HG03469 (cell line): ENCODE results near the gene UTP4.
"Not testable (repeated sequence)": the region's sequence is repeated elsewhere in the genome, so short reads cannot be mapped to it uniquely, and the experiment has no call there.

ENCODE experiments used
- ATAC-seq: cut with Tn5 transposase; IDR thresholded peaks from one replicate; pipeline ENCODE4 v1.9.1; 2021; ENCODE audit warnings: mild to moderate bottlenecking, moderate library complexity, moderate number of reproducible peaks; ENCODE audit not compliant: unreplicated experiment

Gene UTP4

DNA sequence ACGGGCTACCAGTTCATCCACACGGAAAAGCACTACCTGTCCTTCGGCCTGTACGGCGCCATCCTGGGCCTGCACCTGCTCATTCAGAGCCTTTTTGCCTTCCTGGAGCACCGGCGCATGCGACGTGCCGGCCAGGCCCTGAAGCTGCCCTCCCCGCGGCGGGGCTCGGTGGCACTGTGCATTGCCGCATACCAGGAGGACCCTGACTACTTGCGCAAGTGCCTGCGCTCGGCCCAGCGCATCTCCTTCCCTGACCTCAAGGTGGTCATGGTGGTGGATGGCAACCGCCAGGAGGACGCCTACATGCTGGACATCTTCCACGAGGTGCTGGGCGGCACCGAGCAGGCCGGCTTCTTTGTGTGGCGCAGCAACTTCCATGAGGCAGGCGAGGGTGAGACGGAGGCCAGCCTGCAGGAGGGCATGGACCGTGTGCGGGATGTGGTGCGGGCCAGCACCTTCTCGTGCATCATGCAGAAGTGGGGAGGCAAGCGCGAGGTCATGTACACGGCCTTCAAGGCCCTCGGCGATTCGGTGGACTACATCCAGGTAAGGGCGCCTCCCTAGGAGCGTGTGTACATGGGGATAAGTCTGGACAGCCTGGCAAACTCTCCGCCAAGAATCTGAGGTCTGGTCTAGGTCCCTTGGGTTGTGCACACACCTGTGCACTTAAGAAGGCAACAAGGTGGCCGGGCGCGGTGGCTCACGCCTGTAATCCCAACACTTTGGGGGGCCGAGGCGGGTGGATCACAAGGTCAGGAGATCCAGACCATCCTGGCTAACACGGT, 22.8 kb upstream of the UTP4 start:
- ATAC-seq, result no peak

DNA sequence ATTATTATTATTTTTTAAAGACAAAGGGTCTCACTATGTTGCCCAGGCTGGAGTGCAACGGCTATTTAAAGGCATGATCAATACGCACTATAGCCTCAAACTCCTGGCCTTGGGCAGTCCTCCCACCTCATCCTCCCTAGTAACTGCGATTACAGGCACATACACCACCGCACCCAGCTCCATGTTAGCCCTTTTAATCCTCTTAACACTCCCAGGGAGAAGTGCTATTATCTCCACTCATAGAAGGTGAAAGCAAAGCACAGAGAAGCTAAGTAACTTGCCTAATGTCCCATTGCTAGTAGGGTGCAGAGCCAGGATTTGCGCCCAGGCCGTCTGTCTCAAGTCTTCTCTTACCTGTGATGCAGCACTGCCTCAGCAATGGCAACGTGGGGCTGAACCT, 22.0 kb upstream of the UTP4 start:
- ATAC-seq, result no peak

DNA sequence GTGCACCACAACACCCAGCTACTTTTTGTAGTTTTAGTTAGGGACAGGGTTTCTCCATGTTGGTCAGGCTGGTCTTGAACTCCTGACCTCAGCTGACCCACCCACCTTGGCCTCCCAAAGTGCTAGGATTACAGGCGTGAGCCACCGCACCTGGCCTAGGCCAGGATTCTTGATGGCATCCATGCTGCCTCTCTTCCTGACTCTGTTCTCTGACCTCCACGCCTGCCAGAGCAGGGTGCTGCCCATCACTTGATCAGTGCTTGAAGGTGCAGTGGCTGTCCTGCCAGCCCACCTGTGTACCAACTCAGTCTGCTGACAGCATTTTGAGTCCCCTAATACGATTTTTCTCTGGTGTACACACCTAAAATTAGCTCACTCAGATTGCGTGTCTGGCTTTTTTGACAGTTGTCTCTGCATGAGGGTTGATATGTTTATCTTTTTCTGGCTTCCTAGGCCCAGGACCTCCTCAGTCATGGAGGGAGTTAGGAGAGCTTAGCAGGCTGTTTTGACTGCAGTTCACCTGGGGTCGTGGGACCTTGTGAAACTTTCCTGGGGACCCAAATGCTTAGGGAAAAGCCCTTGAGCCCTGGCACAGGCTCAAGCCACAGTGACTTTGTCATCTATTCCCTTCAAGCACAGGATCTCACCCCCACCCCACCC, 21.1 kb upstream of the UTP4 start:
- ATAC-seq, result no peak

DNA sequence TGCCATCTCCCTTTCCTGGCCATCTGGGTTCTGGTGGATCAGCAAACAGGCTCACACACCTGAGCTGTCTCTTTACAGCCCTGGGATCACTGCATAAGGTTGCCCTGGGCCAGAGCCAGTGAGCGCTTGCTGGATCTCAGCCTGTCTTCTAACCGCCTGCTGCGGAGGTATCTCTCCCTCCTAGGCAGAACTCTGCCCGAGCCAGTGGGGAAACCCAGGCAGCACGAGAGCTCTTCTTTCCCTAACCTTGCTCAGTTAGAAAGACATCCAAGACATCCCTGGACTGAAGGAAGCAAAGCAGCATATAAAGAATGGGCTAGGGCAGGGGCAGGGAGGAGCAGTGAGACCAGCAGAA, 20.6 kb upstream of the UTP4 start:
- no peak for ATAC-seq

DNA sequence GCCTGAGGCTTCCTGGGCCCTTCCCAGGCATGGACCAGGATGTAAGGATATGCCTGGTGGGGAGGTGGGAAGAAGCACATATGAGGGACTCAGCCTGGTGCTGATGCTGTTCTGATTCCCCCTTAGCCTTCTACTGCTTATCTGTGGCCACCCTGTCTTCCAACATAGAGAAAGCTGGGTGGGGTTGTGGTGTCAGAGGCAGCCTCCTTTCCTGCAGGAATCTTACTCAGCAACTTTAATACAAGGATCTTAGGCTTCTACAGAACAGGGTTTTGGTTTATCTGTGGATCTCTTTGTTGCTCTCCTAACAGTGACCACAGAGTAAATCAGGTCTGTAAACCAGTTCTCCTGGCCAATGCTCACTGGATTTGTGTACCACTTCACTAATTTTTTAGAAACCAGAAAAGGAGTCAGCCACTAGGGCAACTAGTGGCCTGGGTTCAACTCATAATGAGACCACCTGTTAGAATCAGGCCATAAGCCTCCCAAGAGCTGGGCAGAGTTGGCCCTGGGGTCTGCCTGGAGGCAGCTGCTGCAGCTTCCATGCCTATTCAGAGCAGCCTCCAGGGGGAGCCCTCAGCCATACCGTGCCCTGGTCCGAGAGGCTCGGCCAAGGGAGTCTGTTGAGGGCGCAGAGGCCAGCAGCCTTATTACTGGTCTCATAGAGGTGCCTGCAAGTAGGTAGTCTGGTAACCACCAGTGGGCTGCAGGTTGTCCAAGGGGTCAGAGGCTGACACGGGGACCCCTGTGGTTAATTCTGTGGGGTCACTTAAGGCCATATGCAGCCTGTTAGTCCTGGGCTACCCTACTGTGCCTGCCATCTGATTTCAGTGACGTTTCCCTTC, 19.9 kb upstream of the UTP4 start:
- no peak for ATAC-seq

DNA sequence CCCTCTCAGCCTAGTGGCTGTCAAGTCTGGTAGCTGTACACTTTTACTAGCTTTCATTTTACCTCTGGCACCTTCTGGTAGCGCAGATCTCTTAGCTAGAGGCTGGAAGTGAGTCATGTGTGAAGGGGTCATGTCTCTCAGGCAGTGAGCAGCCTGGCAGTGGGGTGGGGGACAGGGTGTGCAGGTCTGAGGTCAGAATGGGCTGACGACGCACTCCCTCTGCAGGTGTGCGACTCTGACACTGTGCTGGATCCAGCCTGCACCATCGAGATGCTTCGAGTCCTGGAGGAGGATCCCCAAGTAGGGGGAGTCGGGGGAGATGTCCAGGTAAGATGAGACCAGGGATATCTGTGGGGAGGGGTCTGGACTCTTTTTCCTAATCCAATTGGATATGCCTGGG, 19.2 kb upstream of the UTP4 start:
- no peak for ATAC-seq

DNA sequence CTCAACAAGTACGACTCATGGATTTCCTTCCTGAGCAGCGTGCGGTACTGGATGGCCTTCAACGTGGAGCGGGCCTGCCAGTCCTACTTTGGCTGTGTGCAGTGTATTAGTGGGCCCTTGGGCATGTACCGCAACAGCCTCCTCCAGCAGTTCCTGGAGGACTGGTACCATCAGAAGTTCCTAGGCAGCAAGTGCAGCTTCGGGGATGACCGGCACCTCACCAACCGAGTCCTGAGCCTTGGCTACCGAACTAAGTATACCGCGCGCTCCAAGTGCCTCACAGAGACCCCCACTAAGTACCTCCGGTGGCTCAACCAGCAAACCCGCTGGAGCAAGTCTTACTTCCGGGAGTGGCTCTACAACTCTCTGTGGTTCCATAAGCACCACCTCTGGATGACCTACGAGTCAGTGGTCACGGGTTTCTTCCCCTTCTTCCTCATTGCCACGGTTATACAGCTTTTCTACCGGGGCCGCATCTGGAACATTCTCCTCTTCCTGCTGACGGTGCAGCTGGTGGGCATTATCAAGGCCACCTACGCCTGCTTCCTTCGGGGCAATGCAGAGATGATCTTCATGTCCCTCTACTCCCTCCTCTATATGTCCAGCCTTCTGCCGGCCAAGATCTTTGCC, 18.0 kb upstream of the UTP4 start:
- no peak for ATAC-seq

DNA sequence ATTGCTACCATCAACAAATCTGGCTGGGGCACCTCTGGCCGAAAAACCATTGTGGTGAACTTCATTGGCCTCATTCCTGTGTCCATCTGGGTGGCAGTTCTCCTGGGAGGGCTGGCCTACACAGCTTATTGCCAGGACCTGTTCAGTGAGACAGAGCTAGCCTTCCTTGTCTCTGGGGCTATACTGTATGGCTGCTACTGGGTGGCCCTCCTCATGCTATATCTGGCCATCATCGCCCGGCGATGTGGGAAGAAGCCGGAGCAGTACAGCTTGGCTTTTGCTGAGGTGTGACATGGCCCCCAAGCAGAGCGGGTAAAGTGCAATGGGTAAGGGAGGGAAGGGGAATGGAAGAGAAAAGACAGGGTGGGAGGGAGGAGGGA, 17.5 kb upstream of the UTP4 start:
- ATAC-seq, result no peak

DNA sequence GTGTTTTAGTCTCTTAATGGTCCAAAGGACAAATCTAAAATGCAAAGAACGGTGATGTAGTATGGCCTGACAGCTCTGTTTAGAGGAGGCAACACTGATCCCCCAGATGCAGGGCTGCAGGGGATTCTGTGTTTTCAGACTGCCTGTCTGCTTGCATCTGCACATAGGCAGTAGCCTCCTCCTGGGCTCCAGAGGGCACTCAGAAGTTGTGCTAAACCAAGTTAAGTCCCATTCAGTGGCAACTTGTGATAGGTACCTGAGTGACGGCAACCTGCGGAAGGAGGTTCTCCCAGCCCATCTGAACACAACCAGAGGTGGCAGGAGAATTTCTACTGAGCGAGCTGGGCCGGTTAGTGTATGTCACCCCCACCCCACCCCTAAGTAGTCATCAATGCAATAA, 17.1 kb upstream of the UTP4 start:
- ATAC-seq, result no peak

DNA sequence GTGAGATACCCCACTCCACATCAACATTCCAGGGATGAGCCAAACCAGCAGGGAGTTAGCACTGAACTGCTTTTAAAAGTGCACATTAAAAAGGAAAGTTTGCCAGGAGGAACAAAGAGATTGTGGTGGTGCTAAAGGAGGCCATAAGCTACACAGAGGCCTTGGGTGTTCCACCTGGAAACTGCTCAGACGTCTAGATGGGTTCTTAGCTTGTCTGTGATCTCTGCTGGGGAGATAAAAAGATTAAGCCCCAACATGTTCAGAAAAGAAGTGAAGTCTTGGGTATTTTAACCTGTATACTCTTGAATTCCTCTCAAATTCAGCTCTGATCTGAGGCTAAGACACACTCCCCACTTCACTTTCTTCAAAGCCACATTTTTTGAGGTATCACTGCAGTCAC, 16.6 kb upstream of the UTP4 start:
- ATAC-seq, result no peak

DNA sequence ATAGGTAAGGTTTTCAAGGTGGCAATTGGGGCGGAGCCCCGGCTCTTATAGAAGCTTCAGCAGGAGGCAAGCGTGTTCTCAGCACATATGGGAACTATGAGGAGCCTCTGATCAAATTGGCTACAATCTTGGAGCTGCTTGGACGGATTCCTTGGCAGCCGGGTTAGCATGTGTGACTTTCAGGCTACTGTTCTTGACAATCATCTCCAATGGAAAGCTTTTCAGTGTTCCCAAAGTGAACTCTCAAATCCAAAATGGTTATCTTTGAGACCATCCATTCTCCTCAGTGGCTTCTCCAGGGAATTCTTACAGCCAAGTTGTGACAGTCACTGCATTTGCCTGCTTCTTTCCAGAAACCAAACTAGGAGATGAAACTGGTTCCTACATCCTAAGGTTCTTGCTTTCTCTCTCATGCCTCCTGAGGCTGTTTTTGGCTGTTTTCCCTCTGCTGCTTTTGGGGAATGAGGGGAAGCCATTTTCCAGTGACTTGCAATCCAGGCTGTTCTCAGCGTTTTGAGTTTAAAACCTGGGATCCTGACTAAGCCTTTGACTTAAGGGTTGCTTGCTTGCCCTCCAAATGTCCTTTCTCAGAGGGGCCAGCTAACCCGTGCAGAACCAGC, 16.1 kb upstream of the UTP4 start:
- ATAC-seq, result no peak

DNA sequence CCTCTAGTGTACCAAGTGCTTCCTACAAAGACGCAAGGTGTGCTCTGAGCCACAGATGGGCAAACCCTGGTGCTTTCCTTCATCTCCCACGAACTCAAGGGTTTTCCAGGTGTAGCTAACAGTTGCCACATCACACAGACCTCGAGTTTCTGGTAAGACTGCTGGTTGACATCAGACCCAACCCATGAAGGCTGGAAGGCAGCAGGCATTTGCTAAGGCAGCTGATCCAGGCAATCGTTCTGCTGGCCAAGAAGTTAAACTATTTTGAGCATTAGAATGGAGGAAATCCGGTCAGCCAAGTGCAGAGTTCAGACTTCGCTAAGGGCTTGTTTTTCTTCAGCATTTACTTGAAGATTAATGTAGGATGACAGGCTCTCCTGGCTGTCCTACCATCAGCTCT, 15.5 kb upstream of the UTP4 start:
- no peak for ATAC-seq

DNA sequence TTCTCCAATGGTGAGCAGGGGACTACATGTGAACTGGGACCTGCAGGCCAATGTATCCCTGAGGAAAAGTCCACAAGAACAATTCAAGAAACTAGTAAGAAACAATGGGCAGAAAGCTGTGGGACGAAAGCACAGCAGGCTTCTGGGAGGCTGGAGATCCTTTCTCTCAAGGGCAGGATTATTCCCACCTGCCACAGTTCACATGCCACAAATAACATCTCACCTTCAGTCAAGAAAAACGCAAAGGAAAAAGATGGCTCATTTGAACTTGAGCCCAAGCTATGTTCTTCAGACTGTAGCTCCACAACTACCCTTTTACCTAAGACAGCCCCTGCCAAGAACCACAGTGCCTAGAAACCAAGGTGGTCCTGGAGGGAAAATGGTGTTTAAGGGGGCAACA, 14.0 kb upstream of the UTP4 start:
- ATAC-seq, result no peak

DNA sequence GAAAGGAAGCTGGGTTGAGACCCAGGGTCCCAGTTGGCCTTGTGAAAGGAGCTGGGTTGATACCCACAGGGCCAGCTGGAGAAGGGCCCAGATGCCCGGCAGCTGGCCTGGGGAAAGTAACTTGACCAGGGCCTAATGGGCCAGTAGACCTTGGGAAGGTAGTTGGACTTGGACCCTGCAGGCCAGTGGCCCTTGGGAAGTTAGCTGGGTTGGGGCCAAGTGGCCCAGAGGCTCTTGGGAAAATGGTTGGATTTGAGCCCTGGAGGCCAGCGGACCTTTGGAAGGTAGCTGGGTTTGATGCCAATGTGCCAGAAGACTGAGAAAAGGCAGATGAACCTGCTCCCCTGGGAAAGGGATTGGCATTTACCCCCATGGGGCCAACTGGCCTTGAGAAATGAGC, 13.5 kb upstream of the UTP4 start:
- no peak for ATAC-seq

DNA sequence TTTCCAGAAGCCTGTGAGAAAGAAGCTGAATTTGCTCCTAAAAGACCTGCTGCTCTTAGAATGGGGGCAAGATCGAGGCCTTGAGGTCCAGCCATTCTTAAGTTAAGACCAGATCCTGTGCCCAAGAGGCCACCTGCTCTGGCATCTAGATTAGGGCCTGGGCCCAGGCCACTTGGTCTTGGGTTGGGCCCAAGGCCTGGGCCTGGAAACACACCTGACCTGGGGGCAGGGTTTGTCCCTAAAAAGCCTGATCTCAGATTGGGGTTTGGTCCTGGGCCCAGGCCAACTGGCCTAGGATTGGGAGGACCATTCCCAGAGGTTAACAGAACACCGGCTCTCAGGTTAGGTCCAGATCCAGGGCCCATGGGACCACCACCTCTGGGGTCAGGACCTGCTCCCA, 12.9 kb upstream of the UTP4 start:
- no peak for ATAC-seq

DNA sequence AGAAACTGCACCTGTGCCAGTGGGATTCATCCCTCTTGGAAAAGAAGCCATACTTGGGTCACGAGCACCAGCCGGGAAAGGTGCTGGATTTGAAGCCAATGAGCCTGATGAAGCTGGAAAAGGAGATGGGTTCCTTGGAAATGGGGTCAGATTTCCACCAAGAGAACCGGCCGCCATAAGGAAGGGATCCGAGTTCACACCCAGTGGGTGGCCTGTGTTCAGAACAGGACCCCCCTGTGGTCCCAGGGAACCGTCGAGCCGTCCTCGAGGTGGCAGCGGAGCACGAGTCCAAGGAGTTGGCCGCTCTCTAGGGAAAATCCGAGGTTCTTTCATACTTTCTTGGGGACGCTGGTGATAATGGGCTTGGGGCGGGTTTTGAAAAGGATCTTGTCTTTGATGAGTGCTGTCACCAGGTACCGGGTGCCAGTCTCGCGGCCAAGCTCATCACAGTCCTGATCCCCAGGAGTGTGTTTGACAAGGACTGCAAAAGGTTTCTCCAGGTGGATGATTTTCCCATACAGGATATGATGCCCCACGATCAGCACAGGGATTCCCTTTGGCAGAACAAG, 12.3 kb upstream of the UTP4 start:
- ATAC-seq, result no peak

DNA sequence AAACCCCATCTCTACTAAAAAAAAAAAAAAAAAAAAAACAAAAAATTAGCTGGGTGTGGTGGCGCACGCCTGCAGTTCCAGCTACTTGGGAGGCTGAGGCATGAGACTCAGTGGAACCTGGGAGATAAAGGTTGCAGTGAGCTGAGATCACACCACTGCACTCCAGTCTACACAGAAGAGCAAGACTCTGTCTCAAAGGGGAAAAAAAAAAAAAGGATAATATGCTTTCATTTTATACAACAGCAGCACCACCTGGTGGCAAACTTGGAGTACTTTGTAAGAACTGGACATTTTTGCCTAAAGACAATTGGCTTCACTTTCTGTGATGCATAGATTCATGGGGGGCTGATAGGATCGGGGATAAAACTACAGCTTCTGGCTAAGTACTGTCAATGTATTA, 8.5 kb upstream of the UTP4 start:
- no peak for ATAC-seq

DNA sequence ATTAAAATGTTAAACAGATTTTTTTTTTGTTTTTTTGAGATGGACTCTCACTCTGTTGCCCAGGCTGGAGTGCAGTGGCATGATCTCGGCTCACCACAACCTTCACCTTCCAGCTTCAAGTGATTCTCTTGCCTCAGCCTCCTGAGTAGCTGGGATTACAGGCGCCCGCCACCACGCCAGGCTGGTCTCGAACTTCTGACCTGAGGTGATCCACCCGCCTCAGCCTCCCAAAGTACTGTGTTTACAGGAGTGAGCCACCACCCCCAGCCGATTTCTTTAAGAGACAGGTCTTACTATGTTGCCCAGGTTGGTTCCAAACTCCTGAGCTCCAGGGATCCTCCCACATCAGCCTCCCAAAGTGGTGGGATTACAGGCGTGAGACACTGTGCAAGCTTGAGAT, 8.0 kb upstream of the UTP4 start:
- ATAC-seq, result not testable (repeated sequence)

DNA sequence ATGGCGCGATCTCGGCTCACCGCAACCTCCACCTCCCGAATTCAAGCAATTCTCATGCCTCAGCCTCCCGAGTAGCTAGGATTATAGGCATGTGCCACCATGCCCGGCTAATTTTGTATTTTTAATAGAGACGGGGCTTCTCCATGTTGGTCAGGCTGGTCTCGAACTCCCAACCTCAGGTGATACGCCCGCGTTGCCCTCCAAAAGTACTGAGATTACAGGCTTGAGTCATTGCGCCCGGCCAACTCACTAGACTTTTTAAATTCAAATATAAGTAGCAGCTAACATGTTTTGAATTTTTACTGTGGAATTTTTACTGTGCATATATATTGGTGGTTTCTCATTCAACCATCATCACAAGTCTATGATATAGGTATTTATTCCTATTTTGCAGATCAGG, 7.5 kb upstream of the UTP4 start:
- not testable (repeated sequence) for ATAC-seq

DNA sequence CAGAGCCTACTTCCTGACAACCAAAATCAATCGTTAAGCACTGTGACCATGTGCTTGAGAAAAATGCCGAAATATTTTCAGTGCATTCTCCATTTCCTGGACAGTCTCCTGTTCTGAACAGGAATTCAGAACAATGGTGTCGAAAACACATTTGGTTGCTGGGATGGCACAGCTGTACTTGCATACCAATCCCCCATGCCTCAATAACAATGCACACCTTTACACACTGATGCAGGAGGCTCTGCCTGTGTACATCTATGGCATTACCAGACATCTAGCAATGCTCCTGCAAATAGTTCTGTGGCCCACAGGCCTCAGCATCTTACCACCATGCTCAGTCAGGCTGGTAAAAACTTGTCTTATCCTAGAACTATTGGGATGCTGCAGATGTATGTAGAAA, 6.2 kb upstream of the UTP4 start:
- ATAC-seq, result no peak

DNA sequence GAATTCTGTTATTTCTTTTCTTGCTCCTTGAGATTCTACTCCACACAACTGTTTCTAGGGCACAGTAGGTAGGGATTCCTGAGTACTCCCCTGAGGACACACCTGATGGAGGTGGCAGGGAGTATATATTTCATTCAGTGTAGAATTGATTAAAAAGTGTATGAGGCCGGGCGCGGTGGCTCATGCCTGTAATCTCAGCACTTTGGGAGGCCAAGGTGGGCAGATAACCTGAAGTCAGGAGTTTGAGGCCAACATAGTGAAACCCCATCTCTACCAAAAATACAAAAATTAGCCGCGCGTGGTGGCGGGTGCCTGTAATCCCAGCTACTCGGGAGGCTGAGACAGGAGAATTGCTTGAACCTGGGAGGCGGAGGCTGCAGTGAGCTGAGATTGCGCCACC, 5.6 kb upstream of the UTP4 start:
- ATAC-seq, result not testable (repeated sequence)
